Transverse colon (tissue), 3 donors: ENCODE measurements around the gene DCANP1.

Experiments
- CTCF ChIP-seq, 5 experiments: fragments of 200-600 bp in 3 of 5; fragments of 450-650 bp in 2 of 5; sonication (generic) in 3 of 5; IDR thresholded peaks; 1 replicate in 2 of 5; 2 replicates in 3 of 5; pipeline ENCODE4 v1.5.1; 2016 to 2017; ENCODE audit warnings: antibody characterized with exemption in 5 of 5, inconsistent platforms in 3 of 5, mild to moderate bottlenecking in 2 of 5, moderate library complexity in 1 of 5
- EP300 ChIP-seq: sonication (generic); formaldehyde crosslinking; IDR thresholded peaks from one replicate; pipeline ENCODE4 v1.6.1; 2017; ENCODE audit warnings: antibody characterized with exemption, low read depth
- POLR2A ChIP-seq: fragments of 450-650 bp; IDR thresholded peaks from one replicate; pipeline ENCODE4 v1.6.1; 2016; ENCODE audit warnings: antibody characterized with exemption, mild to moderate bottlenecking, moderate library complexity

GRCh38 chr5:135451581-135452320 lies 4.6 kb upstream of the DCANP1 start:
- TF ChIP-seq EP300 (no peak), POLR2A (no peak), CTCF (IDR thresholded peaks at IDR 0.05) (no peak)
